HG02852 (cell line): ENCODE measurements around the gene ZDHHC24.
A peak's percentile ranks its signal among the peaks of the same experiment; 100 is the strongest.
"Not testable (repeated sequence)": the region's sequence is repeated elsewhere in the genome, so short reads cannot be mapped to it uniquely, and the experiment has no call there.

Experiments
- ATAC-seq: cut with Tn5 transposase; IDR thresholded peaks from one replicate; pipeline ENCODE4 v1.9.1; 2021; ENCODE audit warnings: mild to moderate bottlenecking, moderate library complexity; ENCODE audit not compliant: unreplicated experiment

ZDHHC24 gene

GRCh38 chr11:66546966-66547661, 1.3 kb upstream of the ZDHHC24 start:
- ATAC-seq: no peak

GRCh38 chr11:66546368-66546965, 619 bp upstream of the ZDHHC24 start, which contains the start of gene ACTN3:
Gene ACTN3 (plus strand): TSS chr11:66546903. CDS start chr11:66546938, 35 bp downstream.
- ATAC-seq: no peak

DNA sequence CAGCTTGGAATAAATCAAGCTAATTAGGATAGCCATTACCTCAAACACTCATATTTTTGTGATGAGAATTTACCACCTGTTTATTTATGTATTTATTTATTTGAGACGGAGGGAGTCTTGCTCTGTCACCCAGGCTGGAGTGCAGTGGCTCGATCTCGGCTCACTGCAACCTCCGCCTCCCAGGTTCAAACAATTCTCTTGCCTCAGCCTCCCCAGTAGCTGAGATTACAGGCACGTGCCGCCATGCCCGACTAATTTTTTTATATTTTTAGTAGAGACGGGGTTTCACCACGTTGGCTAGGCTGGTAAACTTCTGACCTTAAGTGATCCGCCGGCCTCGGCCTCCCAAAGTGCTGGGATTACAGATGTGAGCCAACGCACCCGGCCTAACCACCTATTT, 896 bp downstream of the ZDHHC24 start:
- ATAC-seq: not testable (repeated sequence)

GRCh38 chr11:66543263-66544107, 2.4 kb downstream of the ZDHHC24 start:
- no peak for ATAC-seq

DNA sequence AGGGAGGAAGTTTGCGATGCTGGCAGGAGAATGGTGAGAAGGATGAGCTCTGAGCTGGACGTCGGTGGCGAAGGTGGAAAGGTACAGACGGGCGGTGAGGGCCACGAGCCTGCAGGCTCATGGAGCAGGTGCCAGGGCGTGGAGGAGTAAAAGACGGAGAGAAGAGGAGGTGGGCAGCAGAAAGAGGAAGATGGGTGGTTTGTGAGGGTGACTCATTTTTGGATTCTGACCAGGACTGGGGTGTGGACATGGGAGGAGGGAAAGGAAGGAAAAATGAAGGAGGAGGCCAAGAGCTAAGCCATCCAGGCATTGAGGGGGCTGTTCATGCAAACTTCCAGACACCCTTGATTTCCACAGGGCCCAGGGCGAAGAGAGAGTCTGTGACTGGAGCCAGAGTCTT, 3.5 kb downstream of the ZDHHC24 start:
- ATAC-seq: no peak

DNA sequence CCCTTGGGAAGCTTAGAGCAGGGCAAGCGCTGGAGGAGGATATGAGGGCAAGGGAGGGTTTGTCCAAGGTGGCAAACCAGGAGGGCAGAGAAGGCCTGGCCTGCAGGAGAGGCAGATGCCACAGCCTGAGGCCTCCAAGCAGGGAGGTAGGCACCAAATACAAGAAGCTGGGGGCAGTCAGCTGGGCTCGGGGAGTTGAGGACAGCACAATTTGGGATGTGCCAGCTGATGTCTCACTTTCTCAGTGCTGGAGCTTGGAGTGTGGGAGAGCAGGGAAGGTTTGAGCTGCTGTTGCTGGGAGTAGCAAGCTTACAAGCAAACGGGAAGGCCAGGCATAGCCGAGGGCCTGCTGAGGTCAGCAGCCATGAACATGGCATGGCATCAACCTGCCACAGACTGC, 4.0 kb downstream of the ZDHHC24 start:
- ATAC-seq: no peak

DNA sequence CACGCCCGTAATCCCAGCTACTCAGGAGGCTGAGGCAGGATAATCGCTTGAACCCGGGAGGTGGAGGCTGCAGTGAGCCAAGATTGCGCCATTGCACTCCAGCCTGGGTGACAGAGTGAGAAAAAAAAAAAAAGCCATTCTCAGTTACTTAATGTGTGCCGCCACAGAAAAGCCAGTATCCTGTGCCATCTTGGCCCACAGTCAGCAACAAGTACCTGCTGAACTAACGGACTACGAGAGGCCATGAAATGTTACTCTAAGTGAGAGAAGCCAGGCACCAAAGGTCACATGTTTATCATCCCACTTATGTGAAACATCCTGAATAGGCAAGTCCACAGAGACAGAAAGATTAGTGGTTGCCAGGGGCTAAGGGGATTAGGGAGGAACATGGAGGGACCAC, 5.2 kb downstream of the ZDHHC24 start:
- ATAC-seq: not testable (repeated sequence)

GRCh38 chr11:66539870-66540213, 6.0 kb downstream of the ZDHHC24 start:
- ATAC-seq: no peak

DNA sequence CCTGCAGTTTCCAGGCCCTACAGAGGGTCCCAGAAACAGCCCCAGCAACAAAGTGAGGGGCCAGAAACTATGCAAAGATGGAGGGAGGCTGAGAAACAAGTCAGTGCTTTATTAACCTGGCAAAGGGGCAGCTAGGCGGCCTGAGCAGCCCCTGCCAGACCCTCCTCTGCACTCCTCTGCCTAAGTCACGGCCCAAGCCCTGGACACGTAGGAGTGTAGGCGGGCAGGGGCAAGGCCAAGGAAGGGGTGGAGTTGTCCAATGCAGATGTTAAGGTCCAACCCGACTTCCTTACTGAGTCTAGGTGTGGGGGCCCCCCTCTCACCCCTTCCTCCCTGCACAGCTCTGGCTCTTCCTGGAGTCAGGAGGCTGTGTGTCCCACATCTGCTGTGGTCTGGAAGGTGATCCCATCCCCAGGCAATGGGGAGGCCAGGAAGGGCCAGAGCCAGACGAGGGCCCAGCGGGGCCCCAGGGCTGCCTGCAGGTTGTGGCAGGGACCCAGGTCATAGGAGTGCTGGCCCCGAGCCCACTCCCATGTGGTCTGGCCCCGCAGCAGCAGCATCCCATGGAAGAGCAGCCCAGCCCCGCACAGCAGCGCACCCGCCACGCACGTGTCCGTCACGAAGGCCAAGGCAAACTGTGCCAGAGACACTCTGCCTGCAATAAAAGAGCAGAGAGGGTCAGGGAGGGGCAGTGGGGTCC, 6.5 kb downstream of the ZDHHC24 start:
- ATAC-seq: no peak

DNA sequence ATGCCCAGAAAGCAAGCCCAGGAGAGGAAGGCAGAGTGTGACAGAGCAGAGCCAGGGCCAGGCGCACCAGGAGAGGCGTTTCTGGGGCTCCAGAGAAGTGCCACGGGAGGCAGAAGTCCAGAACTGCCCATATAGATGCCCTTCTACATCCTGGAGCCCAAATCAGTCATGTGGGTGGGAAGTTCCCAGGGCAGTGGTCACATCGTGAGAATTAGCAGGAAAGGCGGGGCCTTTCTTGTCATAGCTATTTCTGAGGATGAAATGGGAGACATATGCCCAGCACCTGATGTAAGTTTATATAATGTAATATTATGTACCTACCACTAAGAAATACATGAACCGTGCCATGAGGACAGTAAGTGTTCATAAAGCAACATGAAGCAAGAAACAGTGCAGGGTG, 13.1 kb downstream of the ZDHHC24 start:
- no peak for ATAC-seq

DNA sequence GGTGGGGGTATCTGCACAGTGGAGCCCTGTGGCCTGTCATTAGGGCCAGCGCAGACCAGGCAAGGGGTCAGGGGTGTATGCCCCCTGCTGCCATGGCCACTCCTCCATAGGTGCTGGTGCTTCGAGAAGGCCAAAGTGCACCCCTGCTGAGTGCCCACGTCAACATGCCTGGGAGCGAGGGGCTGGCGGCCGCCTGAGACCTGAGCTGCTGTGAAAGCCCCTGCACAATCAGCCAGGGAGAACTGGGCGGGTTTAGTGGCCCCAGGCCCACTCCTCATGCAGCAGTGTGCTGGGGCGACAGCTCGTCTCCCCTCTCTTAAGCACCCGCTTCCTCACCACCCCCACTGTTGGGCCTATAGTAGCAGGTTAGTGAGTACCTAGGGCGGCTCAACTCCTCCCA, 14.0 kb downstream of the ZDHHC24 start:
- ATAC-seq: no peak

GRCh38 chr11:66530927-66531709, 14.7 kb downstream of the ZDHHC24 start:
- ATAC-seq: no peak

DNA sequence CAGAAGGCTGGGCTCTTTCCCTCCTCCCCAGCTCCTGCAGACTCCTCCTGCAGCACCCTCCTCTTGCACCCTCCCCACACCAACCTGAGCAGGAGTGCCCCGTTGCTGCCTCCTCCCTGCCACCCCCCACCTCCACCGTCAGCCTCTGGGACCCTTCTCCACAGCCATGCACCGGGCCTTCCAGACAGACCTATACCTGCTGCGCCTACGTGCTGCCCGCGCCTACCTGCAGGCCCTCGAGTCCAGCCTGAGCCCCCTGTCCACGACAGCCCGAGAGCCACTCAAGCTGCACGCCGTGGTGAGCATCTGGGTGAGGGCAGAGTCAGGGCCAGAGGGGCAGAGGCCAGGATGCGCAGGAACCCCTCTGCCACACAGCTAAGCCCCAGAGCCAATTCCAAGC, 16.2 kb downstream of the ZDHHC24 start:
- ATAC-seq: no peak

DNA sequence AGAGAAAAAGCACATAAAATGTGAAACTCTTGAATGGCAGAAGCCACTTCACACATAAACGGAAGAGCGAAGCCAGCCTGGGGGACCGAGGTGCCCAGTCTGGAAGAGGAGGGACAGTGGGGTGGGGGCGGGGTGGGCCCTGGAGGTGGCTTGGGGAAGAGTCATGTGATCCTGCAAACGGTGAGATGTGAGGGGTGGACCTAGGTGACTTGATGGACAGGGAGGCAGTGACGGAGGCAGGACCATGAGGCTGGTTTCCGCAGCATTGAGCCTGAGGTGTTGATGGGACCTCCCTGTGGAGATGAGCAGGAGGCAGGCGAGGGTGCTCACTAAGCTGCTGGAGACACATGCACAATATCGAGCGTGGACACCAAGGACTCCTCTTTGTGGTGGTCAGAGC, 16.8 kb downstream of the ZDHHC24 start:
- ATAC-seq: no peak

GRCh38 chr11:66524304-66525040, 21.4 kb downstream of the ZDHHC24 start:
- no peak for ATAC-seq

- ATAC-seq: no peak
These were observed 22.2 kb downstream of the ZDHHC24 start for GRCh38 chr11:66523611-66524010.

GRCh38 chr11:66510990-66511339, 34.9 kb downstream of the ZDHHC24 start:
- ATAC-seq: no peak

GRCh38 chr11:66510271-66510989, 35.4 kb downstream of the ZDHHC24 start, which contains the start of gene BBS1:
Gene BBS1 (plus strand): TSS chr11:66510635. CDS start chr11:66510660, 25 bp downstream.
- ATAC-seq: peak; percentile 78

DNA sequence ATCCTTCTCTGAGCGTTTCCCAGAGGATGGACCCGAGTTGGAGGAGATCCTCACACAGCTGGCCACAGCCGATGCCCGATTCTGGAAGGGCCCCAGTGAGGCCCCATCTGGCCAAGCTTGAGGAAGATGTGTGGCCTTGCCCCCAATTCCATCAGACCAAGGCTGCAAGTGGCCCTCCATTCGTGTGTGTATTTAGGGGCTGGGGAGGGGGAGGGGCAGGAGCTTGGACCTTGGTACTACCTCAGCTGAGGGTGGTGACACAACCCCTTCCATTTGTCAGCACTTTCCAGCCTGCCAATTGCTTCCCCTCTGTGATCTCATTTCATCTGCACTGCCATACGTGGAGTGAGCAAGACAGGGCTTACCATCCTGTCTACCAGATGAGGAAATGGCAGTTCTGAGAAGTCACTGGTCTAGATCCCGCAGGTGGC, 36.7 kb downstream of the ZDHHC24 start:
- no peak for ATAC-seq
